Measurements from ENCODE around the gene PLOD1. TPM values are rescaled to one million over a fixed set of nuclear protein-coding genes. Genes with fewer than 3 reads are reported as not detected.

PLOD1 gene
- total and polyA plus RNA-seq, 2 experiments from 2014 or later: 22.4 to 62.9 TPM

DNA sequence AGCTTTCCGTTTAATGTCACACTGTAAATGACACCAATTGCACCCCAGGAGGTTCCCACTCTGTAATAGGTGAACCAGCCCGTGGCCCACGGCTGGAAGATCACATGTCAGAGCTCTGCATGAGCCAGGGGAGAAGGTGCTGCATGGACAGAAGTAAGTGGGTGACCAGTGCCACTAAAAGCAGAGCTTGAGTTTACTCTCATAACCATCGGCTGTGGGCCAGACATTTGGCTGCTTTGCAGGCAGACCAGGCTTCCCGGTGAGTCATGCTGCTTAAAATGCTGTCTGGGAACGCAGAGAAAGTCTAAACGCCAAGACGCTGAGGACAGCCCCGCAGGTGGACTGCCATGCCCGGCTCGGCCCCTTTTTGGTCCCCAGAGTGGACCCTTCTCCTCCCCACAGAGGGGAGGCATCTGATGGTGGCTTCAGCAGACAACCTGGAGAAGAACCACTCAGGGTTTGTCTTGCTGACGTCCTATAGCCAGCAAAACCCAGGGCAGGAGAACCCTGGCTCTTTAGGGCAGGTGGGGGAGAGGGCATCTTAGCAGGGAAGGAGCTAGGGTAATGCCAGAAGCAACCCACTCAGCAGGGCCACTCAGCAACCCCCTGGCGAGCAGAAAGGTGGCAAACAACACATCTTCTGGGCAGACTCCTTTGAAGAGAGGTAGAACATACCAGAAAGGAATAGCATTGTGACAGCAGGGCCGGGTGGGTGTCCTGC lies 15.6 kb upstream of the PLOD1 start (continued):
- TF ChIP-seq, protein P1, sequence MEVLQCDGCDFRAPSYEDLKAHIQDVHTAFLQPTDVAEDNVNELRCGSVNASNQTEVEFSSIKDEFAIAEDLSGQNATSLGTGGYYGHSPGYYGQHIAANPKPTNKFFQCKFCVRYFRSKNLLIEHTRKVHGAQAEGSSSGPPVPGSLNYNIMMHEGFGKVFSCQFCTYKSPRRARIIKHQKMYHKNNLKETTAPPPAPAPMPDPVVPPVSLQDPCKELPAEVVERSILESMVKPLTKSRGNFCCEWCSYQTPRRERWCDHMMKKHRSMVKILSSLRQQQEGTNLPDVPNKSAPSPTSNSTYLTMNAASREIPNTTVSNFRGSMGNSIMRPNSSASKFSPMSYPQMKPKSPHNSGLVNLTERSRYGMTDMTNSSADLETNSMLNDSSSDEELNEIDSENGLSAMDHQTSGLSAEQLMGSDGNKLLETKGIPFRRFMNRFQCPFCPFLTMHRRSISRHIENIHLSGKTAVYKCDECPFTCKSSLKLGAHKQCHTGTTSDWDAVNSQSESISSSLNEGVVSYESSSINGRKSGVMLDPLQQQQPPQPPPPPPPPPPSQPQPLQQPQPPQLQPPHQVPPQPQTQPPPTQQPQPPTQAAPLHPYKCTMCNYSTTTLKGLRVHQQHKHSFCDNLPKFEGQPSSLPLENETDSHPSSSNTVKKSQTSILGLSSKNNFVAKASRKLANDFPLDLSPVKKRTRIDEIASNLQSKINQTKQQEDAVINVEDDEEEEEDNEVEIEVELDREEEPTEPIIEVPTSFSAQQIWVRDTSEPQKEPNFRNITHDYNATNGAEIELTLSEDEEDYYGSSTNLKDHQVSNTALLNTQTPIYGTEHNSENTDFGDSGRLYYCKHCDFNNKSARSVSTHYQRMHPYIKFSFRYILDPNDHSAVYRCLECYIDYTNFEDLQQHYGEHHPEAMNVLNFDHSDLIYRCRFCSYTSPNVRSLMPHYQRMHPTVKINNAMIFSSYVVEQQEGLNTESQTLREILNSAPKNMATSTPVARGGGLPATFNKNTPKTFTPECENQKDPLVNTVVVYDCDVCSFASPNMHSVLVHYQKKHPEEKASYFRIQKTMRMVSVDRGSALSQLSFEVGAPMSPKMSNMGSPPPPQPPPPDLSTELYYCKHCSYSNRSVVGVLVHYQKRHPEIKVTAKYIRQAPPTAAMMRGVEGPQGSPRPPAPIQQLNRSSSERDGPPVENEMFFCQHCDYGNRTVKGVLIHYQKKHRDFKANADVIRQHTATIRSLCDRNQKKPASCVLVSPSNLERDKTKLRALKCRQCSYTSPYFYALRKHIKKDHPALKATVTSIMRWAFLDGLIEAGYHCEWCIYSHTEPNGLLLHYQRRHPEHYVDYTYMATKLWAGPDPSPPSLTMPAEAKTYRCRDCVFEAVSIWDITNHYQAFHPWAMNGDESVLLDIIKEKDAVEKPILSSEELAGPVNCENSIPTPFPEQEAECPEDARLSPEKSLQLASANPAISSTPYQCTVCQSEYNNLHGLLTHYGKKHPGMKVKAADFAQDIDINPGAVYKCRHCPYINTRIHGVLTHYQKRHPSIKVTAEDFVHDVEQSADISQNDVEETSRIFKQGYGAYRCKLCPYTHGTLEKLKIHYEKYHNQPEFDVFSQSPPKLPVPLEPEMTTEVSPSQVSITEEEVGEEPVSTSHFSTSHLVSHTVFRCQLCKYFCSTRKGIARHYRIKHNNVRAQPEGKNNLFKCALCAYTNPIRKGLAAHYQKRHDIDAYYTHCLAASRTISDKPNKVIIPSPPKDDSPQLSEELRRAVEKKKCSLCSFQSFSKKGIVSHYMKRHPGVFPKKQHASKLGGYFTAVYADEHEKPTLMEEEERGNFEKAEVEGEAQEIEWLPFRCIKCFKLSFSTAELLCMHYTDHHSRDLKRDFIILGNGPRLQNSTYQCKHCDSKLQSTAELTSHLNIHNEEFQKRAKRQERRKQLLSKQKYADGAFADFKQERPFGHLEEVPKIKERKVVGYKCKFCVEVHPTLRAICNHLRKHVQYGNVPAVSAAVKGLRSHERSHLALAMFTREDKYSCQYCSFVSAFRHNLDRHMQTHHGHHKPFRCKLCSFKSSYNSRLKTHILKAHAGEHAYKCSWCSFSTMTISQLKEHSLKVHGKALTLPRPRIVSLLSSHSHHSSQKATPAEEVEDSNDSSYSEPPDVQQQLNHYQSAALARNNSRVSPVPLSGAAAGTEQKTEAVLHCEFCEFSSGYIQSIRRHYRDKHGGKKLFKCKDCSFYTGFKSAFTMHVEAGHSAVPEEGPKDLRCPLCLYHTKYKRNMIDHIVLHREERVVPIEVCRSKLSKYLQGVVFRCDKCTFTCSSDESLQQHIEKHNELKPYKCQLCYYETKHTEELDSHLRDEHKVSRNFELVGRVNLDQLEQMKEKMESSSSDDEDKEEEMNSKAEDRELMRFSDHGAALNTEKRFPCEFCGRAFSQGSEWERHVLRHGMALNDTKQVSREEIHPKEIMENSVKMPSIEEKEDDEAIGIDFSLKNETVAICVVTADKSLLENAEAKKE (CRISPR knock-in tag; IDR thresholded peaks at IDR 0.05): no peak

DNA sequence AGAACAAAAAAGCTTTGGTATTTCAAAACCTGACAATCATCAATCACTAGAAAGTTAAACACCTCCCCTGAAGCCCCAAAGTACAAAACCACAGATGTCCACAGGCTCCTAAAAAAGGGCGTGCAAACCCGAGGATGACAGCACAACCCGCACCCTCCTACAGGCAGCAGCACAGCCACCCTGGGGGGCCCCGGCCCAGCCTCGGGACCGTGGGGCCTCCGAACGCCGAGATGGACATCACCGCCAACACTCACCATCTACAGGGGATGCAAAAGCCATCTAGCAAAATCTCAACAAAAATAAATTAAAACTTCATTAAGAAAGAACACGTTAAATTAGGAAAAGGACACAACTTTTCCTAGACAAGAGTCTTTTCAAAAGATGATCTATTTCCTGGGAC lies 14.9 kb upstream of the PLOD1 start:
- ATAC-seq (no peak), DNase-seq (ENCODE audit: low spot score) (no peak)
- no peak overlapping the region for H3K4me3 ChIP-seq
- Mint-ChIP-seq H3K4me1 (peaks cover 12% of the 10 kb centered on the region), H3K27ac (no peak overlapping the region), H3K27me3 (ENCODE audit: insufficient read depth, low read depth, poor library complexity) (peaks cover 7% of the 10 kb centered on the region), H3K9me3 (no peaks in the 10 kb centered on the region; the same call in 2 of the 3 replicates), H3K36me3 (ENCODE audit: low read depth) (peaks cover 36% of the 10 kb centered on the region), H3K4me3 (no peak overlapping the region)
- H3F3A ChIP-seq (replicated peaks; ENCODE audit: low read depth): 0 out of 2 replicates have a peak, but pooled peaks cover 4% of the 10 kb centered on the region
- no peak overlapping the region for H3K4me2 ChIP-seq
- H3K27me3 ChIP-seq (ENCODE audit: insufficient read depth): no peaks in the 10 kb centered on the region
- no peaks in the 10 kb centered on the region for H3K9me2 ChIP-seq (ENCODE audit: insufficient read depth)
- 0 out of 2 replicates have a peak, but pooled peaks cover 6% of the 10 kb centered on the region for H3K36me3 ChIP-seq (ENCODE audit: insufficient read depth)
- TF ChIP-seq EZH2 (IDR thresholded peaks at IDR 0.05; ENCODE audit: low read depth, unreplicated experiment): no peak
- H4K20me1 ChIP-seq (replicated peaks; ENCODE audit: insufficient read depth): peaks cover 17% of the 10 kb centered on the region
- no peak overlapping the region for H2AFZ ChIP-seq
- H3K79me2 ChIP-seq (replicated peaks; ENCODE audit: insufficient read depth): peaks cover 27% of the 10 kb centered on the region
- H3K4me1 ChIP-seq (ENCODE audit: insufficient read depth): peaks cover 4% of the 10 kb centered on the region
- no peak overlapping the region for H3K27ac ChIP-seq (ENCODE audit: low read depth)
